BE2C (cell line): ENCODE data around the gene FAM193A.
"Not testable (repeated sequence)": the region's sequence is repeated elsewhere in the genome, so short reads cannot be mapped to it uniquely, and the experiment has no call there.

ENCODE experiments used
- DNase-seq: peaks from one replicate; pipeline ENCODE4 v3.0.0-alpha.2; 2020
- H3K27me3 ChIP-seq: fragments of 250-450 bp; sonication (Bioruptor Pico); 2 replicates; pipeline ENCODE4 v1.5.1; 2020; ENCODE audit warnings: mild to moderate bottlenecking
- H3K36me3 ChIP-seq: fragments of 250-450 bp; sonication (Bioruptor Pico); 2 replicates; pipeline ENCODE4 v1.5.1; 2020; ENCODE audit warnings: mild to moderate bottlenecking
- H3K4me1 ChIP-seq: fragments of 250-450 bp; sonication (Bioruptor Pico); 2 replicates; pipeline ENCODE4 v1.5.1; 2020
- H3K4me3 ChIP-seq: 2 replicates; pipeline ENCODE4 v1.5.1; 2011; ENCODE audit warnings: low read depth, low read length
- H3K9me3 ChIP-seq: fragments of 250-450 bp; sonication (Bioruptor Pico); 2 replicates; pipeline ENCODE4 v1.5.1; 2020
- TF ChIP-seq, protein P1 (sequence below): IDR thresholded peaks from 2 replicates; pipeline ENCODE4 v1.5.1; 2012; ENCODE audit warnings: mild to moderate bottlenecking, low read depth, low read length

FAM193A gene

DNA sequence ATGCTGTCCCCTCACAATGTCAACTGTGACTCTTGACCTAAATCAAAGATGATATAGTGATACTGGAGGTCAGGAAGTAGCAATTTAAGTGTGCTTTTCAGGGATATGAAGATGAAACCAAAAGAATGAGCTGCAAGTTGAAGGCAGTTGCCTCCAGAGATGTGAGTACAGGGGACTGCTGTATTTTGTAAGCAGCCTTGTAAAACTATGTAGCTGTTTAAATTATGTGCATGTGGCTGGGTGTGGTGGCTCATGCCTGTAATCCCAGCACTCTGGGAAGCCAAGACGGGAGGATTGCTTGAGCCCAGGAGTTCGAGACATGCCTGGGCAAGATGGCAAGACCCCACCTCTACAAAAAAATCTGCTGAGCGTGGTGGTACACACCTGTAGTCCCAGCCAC lies 234.8 kb downstream of the FAM193A start:
- H3K27me3 ChIP-seq, result no peaks in the 10 kb centered on the region
- TF ChIP-seq, protein P1, sequence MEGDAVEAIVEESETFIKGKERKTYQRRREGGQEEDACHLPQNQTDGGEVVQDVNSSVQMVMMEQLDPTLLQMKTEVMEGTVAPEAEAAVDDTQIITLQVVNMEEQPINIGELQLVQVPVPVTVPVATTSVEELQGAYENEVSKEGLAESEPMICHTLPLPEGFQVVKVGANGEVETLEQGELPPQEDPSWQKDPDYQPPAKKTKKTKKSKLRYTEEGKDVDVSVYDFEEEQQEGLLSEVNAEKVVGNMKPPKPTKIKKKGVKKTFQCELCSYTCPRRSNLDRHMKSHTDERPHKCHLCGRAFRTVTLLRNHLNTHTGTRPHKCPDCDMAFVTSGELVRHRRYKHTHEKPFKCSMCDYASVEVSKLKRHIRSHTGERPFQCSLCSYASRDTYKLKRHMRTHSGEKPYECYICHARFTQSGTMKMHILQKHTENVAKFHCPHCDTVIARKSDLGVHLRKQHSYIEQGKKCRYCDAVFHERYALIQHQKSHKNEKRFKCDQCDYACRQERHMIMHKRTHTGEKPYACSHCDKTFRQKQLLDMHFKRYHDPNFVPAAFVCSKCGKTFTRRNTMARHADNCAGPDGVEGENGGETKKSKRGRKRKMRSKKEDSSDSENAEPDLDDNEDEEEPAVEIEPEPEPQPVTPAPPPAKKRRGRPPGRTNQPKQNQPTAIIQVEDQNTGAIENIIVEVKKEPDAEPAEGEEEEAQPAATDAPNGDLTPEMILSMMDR, result no peak
- no peak overlapping the region for H3K4me3 ChIP-seq
- no peak for DNase-seq
- H3K9me3 ChIP-seq, result no peaks in the 10 kb centered on the region; the same call in 1 of the 2 replicates
- H3K4me1 ChIP-seq, result peaks cover 13% of the 10 kb centered on the region
- no peaks in the 10 kb centered on the region for H3K36me3 ChIP-seq

DNA sequence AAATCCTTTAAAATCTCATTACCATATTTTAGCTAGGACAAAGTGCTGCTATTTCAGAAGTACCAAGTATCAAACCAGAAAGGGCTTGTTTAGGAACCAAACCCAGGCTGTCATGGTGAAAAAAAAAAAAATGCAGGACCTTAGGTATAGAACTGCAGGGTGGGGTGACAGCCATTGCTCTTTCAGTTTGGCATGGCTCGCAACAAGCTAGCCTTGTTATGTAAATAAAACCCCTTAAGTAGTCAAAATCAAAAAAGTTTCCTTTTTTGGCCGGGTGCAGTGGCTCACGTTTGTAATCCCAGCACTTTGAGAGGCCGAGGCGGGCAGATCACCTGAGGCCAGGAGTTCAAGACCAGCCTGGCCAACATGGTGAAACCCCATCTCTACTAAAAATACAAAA lies 244.2 kb downstream of the FAM193A start:
- H3K9me3 ChIP-seq, H3K36me3 ChIP-seq, DNase-seq, H3K4me3 ChIP-seq, H3K27me3 ChIP-seq, H3K4me1 ChIP-seq: not testable (repeated sequence)

DNA sequence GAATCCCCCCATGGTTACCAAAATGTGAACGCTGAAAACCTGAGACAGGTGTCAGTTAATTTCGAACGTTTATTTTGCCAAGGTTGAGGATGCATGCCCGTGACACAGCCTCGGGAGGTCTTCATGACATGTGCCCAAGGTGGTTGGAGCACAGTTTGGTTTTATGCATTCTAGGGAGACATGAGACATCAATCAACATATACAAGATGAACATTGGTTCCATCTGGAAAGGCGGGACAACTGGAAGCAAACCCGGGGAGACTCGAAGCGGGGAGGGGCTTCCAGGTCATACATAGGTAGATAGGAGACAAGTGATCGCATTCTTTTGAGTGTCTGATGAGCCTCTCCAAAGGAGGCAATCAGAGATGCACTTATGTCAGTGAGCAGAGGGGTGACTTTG lies 245.5 kb downstream of the FAM193A start:
- no peaks in the 10 kb centered on the region for H3K36me3 ChIP-seq
- DNase-seq, result no peak

More for the DNA sequence above, 245.5 kb downstream of the FAM193A start:
- Histone ChIP-seq H3K9me3 (no peaks in the 10 kb centered on the region), H3K4me3 (no peak overlapping the region), H3K27me3 (no peaks in the 10 kb centered on the region), H3K4me1 (no peaks in the 10 kb centered on the region)
- TF ChIP-seq, protein P1, result no peak
